ENCODE measurements around the gene ATP6V0D1.
A peak's percentile ranks its signal among the peaks of the same experiment; 100 is the strongest.

ATP6V0D1 gene

DNA sequence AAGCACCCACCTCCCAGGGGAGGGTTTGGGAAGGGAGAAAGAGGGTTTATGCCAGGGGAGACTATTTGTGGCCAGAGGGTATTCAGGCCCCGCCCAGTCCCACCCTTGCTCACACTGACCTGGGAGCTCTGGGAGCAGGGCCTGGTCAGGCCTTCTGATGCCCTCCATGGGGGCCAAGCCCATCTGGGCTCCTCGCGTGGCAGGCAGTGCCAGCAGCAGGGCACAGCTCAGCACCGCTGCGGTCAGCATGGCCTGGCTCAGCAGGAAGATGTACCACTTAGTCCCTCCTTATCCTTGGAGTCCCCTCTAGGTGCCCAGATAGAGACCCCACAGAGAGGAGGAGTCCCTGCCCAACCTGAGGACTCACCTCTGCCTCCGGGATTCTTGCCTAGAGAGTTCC is 2.2 kb upstream of the ATP6V0D1 start, which contains the start of gene AGRP:
Gene AGRP (minus strand): TSS at position 398 of the 400 bp plus-strand sequence. CDS start 149 bp downstream, at position 249.
- H3K4me3 ChIP-seq (ENCODE audit: control insufficient read depth, low read depth, low read length) = no peak within 1 kb of the TSS
- TF ChIP-seq, protein P1, sequence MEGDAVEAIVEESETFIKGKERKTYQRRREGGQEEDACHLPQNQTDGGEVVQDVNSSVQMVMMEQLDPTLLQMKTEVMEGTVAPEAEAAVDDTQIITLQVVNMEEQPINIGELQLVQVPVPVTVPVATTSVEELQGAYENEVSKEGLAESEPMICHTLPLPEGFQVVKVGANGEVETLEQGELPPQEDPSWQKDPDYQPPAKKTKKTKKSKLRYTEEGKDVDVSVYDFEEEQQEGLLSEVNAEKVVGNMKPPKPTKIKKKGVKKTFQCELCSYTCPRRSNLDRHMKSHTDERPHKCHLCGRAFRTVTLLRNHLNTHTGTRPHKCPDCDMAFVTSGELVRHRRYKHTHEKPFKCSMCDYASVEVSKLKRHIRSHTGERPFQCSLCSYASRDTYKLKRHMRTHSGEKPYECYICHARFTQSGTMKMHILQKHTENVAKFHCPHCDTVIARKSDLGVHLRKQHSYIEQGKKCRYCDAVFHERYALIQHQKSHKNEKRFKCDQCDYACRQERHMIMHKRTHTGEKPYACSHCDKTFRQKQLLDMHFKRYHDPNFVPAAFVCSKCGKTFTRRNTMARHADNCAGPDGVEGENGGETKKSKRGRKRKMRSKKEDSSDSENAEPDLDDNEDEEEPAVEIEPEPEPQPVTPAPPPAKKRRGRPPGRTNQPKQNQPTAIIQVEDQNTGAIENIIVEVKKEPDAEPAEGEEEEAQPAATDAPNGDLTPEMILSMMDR (conservative IDR thresholded peaks at IDR 0.05; ENCODE audit: control insufficient read depth, insufficient read depth, low read depth, low read length) = no peak
- DNase-seq (ENCODE audit: low read depth) = no peak

DNA sequence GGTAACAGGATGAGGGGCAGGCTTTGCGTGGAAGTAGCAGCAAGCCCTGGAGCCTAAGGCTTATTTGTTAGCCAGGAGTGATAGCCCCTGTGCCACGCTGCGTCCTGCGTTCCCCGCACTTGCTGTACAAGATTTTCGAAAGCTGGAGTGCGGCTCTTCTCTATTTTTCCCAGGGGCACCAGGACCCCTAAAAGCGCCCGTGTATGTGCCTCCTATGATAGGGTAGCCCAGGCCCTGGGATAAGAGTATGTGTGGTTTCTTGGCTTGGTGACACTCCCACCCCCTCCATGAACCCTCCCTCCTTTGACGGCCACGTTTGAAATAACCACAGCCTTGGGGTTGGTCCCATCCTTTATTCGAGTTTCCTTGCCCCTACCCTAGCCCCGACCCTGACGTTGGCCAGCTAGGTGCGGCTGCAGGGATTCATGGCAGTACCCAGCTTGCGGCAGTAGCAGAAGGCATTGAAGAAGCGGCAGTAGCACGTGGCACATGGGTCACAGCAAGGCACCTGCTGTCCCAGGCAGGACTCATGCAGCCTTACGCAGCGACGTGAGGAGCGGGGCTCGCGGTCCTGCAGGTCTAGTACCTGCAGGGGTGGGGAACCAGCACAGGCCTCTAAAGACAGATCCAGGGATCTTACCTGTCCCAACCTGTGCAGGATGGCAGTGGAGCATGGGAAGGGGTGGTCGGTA is 1.4 kb upstream of the ATP6V0D1 start:
- no peak for DNase-seq (ENCODE audit: low read depth)
- peak overlapping the region; percentile 94 for H3K4me3 ChIP-seq (ENCODE audit: control insufficient read depth, low read depth, low read length)
- TF ChIP-seq, protein P1 (conservative IDR thresholded peaks at IDR 0.05; ENCODE audit: control insufficient read depth, insufficient read depth, low read depth, low read length) = no peak

DNA sequence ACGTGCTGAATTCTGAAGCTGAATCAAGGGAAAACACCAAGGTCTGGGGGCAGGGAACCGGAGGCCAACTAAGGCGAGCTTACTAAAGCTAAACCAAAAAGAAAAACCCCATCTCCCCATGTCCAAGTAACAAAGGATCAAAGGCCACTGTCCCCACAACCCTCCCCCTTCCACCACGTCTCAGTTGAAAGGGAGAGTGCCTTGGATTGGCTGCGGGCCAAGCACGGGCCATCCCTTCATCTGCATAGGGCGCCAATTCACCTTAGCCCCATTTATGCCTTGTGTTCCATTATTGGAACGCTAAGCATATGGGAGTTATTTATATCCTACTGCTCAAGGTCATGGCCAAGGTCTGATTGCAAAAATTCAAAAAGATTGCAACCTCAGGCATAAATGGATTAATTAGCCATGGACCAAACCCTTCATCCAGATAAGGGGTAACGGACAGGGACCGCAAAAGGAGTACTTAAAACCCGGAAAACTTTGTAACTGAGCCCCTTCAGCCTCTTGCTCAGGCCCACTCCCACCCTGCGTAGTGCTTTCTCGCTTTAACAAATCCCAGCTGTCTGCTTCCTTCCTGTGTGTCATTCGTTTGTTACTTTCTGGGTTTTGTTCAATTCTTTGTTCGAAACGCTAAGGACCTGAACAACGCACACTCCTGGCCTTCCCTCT is 740 bp upstream of the ATP6V0D1 start:
- TF ChIP-seq, protein P1 (conservative IDR thresholded peaks at IDR 0.05; ENCODE audit: control insufficient read depth, insufficient read depth, low read depth, low read length) = no peak
- H3K4me3 ChIP-seq (ENCODE audit: control insufficient read depth, low read depth, low read length) = peak overlapping the region; percentile 94
- peak; percentile 68 for DNase-seq (ENCODE audit: low read depth)

DNA sequence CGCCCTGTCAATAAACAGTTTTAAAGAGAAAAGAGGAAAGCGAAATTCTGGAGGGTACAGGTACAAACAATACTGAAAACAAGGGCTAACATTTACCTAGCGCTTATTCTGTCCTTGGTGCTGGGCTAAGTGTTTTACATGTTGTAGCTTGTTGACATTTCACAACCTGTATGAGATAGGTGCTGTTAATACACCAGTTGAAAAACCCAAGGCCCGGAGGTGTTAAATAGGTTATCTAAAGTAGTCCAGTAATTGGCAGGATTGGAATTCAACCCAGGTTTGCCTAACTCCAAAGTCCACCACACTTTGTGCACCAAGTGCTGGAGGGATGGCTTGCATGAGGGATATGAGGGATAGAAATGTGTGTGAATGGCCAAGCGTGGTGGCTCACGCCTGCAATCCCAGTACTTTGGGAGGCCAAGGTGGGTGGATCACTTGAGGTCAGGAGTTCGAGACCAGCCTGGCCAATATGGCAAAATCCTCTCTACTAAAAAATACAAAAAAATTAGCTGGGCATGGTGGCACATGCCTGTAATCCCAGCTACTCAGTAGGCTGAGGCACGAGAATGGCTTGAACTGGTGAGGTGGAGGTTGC is 2.9 kb downstream of the ATP6V0D1 start:
- TF ChIP-seq, protein P1 (conservative IDR thresholded peaks at IDR 0.05; ENCODE audit: control insufficient read depth, insufficient read depth, low read depth, low read length) = no peak
- H3K4me3 ChIP-seq (ENCODE audit: control insufficient read depth, low read depth, low read length) = no peak overlapping the region
- no peak for DNase-seq (ENCODE audit: low read depth)

- TF ChIP-seq, protein P1 (conservative IDR thresholded peaks at IDR 0.05; ENCODE audit: control insufficient read depth, insufficient read depth, low read depth, low read length) = no peak
- DNase-seq (ENCODE audit: low read depth) = no peak
- H3K4me3 ChIP-seq (ENCODE audit: control insufficient read depth, low read depth, low read length) = no peak overlapping the region
These were observed 6.2 kb downstream of the ATP6V0D1 start for GRCh38 chr16:67474551-67475455.

- DNase-seq (ENCODE audit: low read depth) = no peak
- H3K4me3 ChIP-seq (ENCODE audit: control insufficient read depth, low read depth, low read length) = no peak overlapping the region
These were observed 9.1 kb downstream of the ATP6V0D1 start for GRCh38 chr16:67471758-67472384.

More at GRCh38 chr16:67471758-67472384, 9.1 kb downstream of the ATP6V0D1 start:
- TF ChIP-seq, protein P1 (conservative IDR thresholded peaks at IDR 0.05; ENCODE audit: control insufficient read depth, insufficient read depth, low read depth, low read length) = no peak
